Stimulated activated CD4-positive, alpha-beta T cell treated with anti-CD3 and anti-CD28 coated beads, Interleukin-2, amount 100 ng/mL, for 24 hours (primary cell): Measurements from ENCODE around the gene TRIM25.
A peak's percentile ranks its signal among the peaks of the same experiment; 100 is the strongest.

ENCODE experiments used
- DNase-seq, 2 donors: peaks; one replicate each; pipeline ENCODE4 v3.0.0-alpha.2; 2020

Gene TRIM25

GRCh38 chr17:56925088-56925487 is 11.2 kb upstream of the TRIM25 start:
- DNase-seq, result no peak

GRCh38 chr17:56919717-56920116 is 5.9 kb upstream of the TRIM25 start:
- DNase-seq, result no peak

- DNase-seq, result no peak
Observed at GRCh38 chr17:56918916-56919315, 5.1 kb upstream of the TRIM25 start.

GRCh38 chr17:56917559-56918296 is 3.9 kb upstream of the TRIM25 start:
- no peak for DNase-seq

- peak in 1 of 2 donors; percentile 28 for DNase-seq
Observed at GRCh38 chr17:56914581-56915273, 878 bp upstream of the TRIM25 start.

GRCh38 chr17:56913353-56913866 is 439 bp downstream of the TRIM25 start:
- no peak for DNase-seq

- no peak for DNase-seq
Observed at GRCh38 chr17:56913000-56913311, 893 bp downstream of the TRIM25 start.

- no peak for DNase-seq
Observed at GRCh38 chr17:56912105-56912999, 1.5 kb downstream of the TRIM25 start.

GRCh38 chr17:56910509-56911235 is 3.2 kb downstream of the TRIM25 start:
- no peak for DNase-seq

- no peak for DNase-seq
Observed at GRCh38 chr17:56909742-56910508, 3.9 kb downstream of the TRIM25 start.

GRCh38 chr17:56908001-56908542 is 5.8 kb downstream of the TRIM25 start:
- peak; percentile 26 to 29 for DNase-seq

- no peak for DNase-seq
Observed at GRCh38 chr17:56903560-56903959, 10.3 kb downstream of the TRIM25 start.

GRCh38 chr17:56902348-56902747 is 11.5 kb downstream of the TRIM25 start:
- DNase-seq, result no peak

- DNase-seq, result no peak
Observed at GRCh38 chr17:56899403-56899802, 14.4 kb downstream of the TRIM25 start.

- no peak for DNase-seq
Observed at GRCh38 chr17:56898874-56899273, 15.0 kb downstream of the TRIM25 start.

- no peak for DNase-seq
Observed at GRCh38 chr17:56897646-56898424, 16.0 kb downstream of the TRIM25 start.

- DNase-seq, result no peak
Observed at GRCh38 chr17:56896968-56897359, 16.9 kb downstream of the TRIM25 start.

GRCh38 chr17:56896217-56896967 is 17.5 kb downstream of the TRIM25 start:
- DNase-seq, result no peak

- no peak for DNase-seq
Observed at GRCh38 chr17:56894859-56895455, 18.9 kb downstream of the TRIM25 start.

GRCh38 chr17:56893503-56893902 is 20.3 kb downstream of the TRIM25 start:
- DNase-seq, result no peak
